Omental fat pad (tissue), 4 donors: ENCODE measurements around the gene PPA1. TPM values are rescaled to one million over a fixed set of nuclear protein-coding genes. Genes with fewer than 3 reads are reported as not detected.
"Not testable (repeated sequence)": the region's sequence is repeated elsewhere in the genome, so short reads cannot be mapped to it uniquely, and the experiment has no call there.

Experiments used
- ATAC-seq: fragments of 150-250 bp; one replicate; pipeline ENCODE4 v1.9.1; 2016; ENCODE audit warnings: mild to moderate bottlenecking, moderate library complexity; ENCODE audit not compliant: low FRiP score
- DNase-seq: peaks from one replicate; pipeline ENCODE4 v3.0.0-alpha.2; 2019; ENCODE audit warnings: low spot score
- CTCF ChIP-seq, 3 donors: fragments of 450-650 bp; IDR thresholded peaks; one replicate each; pipeline ENCODE4 v1.5.1; 2016 to 2017; ENCODE audit warnings: antibody characterized with exemption in 3 of 3, mild to moderate bottlenecking in 3 of 3, moderate library complexity in 2 of 3
- total RNA-seq, 4 donors: library from RNA; depleted of rRNA; stranded (reverse); fragments of >200 nt; gene quantifications; one replicate each; pipeline ENCODE4 v1.1.0, GENCODE V29; 2016

The PPA1 gene
- total RNA-seq, 4 donors from 2014 or later: 92.4 to 331 (median 217) TPM

DNA sequence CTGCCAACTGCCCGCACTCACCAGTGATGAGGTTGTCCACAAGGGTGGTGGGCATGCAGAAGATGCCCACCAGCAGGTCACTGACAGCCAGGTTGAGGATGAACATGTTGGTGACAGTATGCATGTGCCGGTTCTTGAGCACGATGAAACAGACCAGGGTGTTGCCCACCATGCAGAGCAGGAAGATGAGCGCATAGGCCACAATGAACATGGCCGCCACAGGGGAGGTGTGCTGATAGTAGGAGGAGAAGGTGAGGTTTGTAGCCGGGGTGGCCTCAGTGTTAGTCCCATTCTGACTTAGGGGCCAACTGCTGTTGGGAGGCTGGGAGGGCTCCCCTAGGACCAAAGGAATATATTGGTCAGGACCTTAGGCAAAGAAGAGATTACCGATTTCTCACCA, 32.8 kb upstream of the PPA1 start:
- no peak for DNase-seq
- TF ChIP-seq CTCF (IDR thresholded peaks at IDR 0.05): no peak
- ATAC-seq: no peak

DNA sequence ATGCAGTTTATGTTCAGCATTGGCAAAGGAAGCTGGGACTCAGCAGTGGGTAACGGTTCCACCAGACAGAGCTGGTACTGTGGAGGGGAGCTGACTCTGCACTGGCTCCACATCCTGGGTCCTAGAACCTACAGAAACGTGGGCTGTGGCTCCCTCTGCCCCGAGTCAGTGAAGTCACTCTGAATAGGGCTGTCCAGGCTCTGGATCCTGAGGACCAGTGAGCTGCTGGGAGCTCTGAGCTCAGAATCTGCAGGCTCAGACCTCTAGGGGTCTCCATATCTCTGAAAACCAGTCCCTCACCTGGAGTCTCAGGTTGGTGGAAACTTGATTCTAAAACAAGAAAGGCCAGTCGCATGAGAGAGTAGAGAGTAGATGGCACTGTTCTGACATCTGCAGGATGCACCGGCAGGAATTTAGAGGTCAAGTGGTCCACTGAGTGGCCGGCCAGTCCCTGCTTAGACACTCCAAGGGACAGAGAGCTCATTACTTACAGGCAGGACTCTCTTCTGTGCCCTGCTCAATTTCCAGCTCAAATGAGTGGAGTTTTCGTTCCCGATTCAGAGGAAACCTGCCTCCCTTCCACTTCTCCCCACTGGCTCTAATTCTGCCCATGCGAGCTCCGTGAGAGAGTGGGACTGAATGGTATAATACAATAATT, 31.9 kb upstream of the PPA1 start:
- no peak for DNase-seq
- ATAC-seq: no peak
- TF ChIP-seq CTCF (IDR thresholded peaks at IDR 0.05): no peak

GRCh38 chr10:70260734-70261133, 27.5 kb upstream of the PPA1 start:
- ATAC-seq (no peak), DNase-seq (no peak)
- TF ChIP-seq CTCF (IDR thresholded peaks at IDR 0.05): no peak

GRCh38 chr10:70260259-70260658, 27.0 kb upstream of the PPA1 start:
- ATAC-seq (no peak), DNase-seq (no peak)
- no peak for TF ChIP-seq CTCF (IDR thresholded peaks at IDR 0.05)

DNA sequence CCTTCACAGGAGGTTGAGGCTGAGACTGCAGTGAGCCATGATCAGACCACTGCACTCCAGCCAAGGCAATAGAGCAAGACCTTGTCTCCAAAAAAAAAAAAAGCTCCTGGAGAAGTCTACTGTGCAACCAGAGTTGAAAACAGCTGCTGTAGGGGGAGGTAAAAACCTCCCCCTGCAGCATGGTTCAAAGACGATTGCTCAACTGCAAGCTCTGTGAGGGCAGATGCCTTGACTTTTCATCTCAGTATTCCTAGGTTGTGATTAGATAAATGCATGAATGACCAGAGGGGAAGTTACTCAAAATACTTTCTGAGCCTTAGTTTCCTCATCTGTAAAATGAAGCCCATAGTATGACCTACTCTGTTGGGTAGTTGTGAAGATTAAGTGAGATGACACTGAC, 25.0 kb upstream of the PPA1 start:
- TF ChIP-seq CTCF (IDR thresholded peaks at IDR 0.05): no peak
- ATAC-seq (no peak), DNase-seq (no peak)

DNA sequence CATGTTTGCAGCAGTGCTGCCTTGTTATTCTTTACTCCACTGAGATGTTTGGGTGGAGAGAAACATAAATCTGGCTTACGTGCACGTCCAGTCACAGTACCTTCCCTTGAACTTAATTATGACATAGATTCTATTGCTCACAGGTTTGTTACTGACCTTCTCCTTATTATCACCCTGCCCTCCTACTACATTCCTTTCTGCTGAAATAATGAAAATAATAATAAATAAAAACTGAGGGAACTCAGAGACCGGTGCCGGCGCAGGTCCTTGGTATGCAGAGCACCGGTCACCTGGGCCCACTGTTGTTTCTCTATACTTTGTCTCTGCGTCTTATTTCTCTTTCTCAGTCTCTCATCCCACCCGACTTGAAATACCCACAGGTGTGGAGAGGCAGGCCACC, 24.6 kb upstream of the PPA1 start:
- not testable (repeated sequence) for ATAC-seq, DNase-seq

- ATAC-seq (no peak), DNase-seq (no peak)
- no peak for TF ChIP-seq CTCF (IDR thresholded peaks at IDR 0.05)
These were observed 23.2 kb upstream of the PPA1 start for GRCh38 chr10:70256463-70256862.
